ENCODE results near the gene SPRY2.
"Not testable (repeated sequence)": the region's sequence is repeated elsewhere in the genome, so short reads cannot be mapped to it uniquely, and the experiment has no call there.

SPRY2 gene

DNA sequence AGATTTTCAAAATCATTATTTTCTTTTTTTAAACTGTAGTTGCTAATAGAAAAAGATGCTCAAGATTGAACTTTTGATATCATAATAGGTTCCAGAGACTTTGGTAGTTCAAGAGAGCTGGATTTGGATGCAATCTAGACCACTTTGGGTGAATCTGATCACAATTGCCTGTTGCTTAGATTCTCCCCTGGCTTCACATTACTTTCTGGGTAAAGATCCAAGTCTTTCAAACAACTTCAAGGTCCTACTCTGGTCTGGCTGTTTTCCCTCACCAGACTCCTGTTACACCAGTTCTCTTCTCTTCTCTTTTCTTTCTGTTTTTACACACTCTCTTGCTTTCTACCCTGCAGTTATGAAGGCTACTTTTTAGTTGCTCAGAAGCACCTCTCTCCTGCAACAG is 7.4 kb upstream of the SPRY2 start:
- DNase-seq = no peak

DNA sequence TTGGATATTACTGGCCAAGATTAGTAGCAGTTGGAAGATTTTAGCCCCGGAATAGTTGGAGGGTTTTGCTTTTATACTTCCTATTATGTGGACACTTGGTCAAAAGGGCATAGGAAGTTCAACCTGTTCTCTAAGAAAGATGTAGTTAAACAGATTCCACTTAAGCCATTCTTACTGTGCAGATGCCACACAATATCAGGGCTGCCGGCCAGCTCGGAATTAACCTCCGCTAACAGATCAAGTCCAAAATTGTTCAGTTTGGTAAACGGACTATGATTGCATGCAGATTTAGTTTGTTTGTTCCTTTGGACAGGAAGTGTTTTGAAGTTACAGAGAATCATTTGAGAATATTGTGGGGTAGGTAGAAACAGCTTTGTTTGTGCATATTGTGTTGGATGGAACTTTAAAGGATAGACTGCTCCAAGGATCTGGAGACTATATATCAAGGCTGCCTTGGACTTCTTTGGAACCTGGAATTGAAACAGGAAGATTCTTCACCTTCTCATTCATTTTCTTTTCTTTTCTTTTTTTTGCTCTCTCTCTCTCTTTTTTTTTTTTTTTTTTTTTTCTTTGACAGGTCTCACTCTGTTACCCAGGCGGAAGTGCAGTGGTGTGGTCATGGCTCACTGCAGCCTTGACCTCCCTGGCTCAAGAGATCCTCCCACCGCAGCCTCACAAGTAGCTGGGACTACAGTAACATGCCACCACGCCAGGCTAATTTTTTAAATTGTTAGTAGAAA is 5.0 kb upstream of the SPRY2 start:
- no peak for DNase-seq

DNA sequence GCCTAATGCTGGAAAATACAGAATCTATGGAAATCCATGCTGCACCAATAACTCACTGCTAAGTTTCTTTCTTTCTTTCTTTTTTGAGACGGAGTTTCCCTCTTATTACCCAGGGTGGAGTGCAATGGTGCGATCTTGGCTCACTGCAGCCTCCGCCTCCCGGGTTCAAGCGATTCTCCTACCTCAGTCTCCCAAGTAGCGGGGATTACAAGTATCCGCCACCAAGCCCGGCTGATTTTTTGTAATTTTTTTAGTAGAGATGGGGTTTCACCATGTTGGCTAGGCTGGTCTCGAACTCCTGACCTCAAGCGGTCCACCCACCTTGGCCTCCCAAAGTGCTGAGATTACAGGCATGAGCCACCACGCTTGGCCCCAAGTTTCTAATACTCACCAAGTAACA is 3.1 kb upstream of the SPRY2 start:
- DNase-seq = not testable (repeated sequence)

DNA sequence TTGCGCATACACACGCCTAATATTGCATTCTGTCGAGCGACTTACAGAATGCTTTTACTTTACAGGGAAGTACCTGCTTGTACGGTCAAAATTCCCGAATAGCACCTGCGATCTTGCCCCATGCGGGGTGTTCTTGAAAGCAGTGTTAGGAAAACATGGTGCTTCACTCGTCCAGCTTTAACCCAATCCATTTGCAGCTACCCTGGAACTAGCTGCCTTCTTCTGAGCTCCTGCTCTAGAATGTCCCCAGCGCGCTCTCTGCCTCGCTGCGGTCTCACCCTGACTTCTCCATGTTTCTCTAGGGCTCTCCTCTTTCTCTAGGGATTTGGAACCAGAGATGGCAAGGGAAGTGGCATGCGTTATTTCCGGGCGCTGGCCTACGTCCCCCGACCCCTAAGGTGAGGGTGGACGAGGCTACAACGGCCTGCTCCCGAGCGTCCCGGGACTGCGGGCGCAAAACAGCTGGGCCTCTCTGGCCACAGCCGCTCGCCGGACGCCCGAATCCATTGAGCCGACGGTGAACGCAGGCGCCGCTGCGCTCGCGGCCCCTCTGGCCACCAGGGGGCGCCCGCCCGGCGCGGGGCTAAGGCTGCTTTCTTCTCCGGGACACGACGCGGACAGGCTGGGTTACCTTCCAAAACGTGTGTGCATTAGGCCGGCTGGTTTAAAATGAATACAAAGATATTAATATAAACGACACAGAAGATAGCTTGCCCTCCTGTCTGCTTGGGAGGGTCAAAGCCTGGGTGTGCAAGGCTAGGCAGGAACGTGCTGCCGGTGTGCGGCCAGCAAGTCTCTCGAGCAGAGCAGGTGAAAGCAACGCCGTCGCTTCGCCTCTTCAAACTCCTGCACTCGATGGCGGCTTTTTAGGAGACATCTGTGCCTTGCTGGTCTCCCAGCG is 1.8 kb upstream of the SPRY2 start:
- DNase-seq = no peak

DNA sequence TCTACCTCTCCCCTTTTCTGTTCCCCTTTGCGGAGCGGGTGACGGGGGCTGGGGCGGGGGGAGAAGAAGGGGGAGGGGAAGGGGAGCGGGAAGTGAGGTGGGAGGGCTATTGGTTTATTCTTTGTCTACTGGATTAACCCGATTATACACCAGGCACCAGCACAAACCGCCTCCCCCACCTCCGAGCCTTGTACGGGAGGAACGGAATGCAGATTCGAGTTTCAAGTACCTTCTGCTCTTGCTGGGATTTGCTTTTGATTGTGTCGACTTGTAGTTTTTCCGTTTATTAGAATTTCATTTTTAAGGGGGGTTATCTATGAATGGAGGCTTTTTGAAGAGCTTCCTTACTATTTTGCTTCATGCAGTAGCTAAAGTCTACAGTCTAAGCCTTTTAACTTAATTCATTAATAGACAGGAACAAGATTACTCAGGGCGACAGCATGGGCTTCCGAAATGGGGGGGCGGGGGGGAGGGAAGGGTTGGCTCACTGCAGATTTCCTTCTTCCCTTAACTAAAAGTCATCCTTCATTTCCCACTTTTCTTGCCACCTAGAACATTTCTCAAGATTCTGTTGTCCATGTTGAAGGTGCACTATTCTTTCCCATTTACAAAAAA is 937 bp upstream of the SPRY2 start:
- DNase-seq = no peak

DNA sequence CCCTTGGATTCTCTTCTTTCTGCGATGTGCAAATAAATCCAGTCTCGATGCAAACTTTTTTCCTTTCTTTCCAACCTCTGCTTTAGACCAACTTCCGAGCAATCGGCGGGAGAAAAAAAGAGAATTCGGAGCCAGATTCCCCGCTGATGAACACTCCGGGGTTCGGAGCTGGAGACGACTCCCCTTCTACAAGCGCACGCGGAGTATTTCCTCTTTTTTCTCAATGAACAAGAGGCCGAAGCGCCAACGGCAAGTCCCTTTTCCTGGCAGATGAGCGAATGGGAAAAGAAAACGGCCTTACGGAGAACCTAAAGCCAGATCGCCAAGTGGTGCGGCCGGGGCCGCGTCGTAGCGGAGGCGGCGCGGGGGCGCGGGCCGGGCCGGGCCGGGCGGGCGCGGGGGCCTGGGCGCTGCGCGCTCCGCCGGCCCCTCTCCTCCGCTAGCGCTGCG is 250 bp downstream of the SPRY2 start:
- peak; percentile 8 for DNase-seq

DNA sequence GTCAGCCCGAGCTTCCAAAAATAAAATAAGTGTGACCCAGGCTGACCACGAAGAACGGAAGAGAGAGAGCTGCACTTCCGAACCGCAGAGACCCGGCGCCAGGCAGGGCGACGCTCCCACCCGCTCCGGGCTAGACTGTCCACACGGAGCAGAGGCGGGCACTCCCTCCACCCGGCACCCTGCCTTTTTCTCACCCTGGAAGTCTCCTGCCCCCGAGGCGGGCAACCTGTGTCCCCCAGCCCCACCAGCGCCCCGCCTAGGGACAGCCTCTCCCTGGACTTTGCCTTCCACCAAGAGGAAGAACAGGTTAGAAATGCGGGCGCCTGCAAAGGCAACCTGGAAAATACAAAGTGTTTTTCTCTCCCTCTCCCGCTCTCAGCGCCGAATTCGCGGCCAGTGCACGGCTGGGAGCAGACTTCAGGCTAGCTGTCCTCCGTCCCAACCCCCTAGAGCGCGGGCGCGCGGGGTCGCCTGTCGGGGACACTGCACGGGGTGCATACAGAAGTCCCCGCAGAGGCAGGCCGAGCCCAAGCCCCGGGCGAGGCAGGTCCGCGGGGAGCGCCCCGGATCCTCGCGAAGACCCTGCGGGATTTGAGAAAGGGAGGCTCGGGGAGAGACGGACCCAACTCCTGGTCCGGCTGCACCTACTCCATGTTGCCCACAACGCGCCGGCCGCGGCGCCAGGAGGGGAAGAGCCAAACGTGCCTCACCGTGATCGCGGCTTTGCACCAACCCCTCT is 845 bp downstream of the SPRY2 start:
- DNase-seq = no peak

DNA sequence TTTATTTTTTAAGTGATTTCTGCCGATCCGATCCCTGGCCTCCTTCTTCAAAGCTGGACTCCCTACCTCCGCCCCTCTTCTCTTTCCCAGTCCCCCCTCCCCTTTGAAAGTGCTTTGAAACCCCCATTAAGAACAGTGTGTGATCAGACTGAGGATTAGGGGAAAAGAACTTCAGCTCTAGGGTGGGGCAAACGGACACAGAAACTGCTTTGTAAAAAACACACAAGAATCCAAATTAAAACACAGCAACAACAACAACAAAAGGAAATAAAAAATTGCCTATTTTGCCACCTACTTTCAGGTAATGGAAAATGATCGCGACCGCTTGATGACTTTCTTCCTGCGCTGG is 1.4 kb downstream of the SPRY2 start:
- DNase-seq = no peak

DNA sequence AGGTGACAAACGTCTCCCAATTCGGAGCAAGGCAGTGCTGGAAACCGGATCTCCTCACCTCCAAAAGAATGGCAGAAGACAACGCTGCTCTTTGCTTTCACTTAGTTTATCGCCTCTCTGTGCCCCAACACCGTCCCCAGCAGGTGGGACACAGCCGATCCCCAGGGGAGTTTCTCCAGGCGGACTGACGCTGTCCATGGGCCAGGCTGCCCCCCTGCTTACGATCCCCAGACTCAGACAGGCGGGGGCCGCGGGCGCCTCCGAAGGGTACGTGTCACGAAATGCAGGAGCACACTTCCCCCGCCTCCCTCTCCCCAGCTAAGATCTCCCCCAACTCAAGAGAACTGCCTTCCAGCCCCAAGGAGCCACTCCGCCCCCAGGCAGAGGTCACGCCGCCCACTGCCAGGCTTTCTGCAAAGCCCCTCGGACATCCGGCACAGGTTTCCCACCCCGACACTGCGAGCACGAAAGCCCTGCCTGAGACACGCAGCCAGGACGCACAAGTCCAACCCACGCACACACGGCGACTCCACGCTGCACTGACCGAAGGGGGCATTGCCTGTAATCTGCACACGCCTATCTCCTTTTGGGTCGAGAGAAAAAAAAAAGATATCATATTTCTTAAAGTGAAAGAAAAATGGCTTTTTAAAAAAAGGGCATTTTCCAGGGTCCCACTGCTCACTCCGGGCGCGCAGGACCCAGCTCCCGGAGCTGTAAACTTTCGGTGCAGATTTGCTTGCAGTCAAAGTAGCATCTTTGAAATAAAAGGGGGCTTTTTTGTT is 2.0 kb downstream of the SPRY2 start:
- DNase-seq = no peak

DNA sequence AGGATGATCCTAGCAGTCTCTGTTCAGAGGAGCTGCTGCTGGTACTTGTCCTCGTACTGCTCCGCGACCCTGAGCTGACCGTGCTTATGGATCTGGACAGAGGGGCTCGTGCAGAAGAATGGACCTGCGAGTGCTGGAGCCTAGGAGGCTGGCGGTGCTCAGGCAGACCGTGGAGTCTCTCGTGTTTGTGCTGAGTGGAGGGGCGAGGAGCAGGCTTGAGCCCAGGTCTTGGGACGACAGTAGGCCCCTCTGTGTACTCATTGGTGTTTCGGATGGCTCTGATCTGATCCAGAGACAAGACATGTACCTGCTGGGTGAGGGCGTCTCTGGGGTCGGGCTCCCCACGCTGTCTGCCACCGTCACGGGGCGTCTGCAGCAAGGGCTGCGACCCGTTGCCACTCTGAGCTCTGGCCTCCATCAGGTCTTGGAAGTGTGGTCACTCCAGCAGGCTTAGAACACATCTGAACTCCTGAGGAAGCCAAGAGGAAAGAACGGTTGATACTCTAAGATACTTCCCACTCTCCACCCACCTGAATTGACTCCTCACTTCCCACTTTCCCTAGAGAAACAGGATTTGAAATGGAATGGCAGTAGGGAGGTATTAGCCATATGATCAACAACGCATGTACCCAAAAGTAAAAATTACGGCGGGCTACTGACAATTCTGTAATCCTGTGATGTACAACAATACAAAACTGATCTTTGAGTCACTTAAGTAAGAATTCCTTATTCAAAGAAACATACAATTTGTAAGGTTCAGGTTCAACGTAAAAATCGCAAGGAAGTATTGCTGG is 3.4 kb downstream of the SPRY2 start:
- no peak for DNase-seq

DNA sequence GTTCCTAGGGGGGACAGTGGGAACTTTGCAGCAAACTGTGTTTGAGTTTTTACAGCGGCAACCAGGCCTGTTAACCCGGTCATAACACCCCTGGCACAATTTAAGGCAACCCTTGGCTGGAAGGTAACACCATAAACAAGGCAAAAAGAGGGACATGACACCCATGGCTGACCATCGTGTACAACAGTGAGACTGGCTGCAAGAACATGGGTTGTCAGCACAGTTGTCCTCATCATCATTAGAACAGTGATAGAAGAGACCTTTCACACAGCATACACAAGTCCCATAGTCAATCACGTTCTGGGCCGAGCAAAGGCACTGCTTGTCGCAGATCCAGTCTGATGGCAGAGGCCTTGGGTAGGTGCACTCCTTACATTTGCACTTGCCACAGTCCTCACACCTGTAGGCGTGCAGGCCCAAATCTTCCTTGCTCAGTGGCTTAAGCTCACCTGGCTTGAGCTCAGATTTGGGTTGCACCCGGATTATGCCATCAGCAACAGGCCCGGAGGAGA is 4.1 kb downstream of the SPRY2 start:
- no peak for DNase-seq

DNA sequence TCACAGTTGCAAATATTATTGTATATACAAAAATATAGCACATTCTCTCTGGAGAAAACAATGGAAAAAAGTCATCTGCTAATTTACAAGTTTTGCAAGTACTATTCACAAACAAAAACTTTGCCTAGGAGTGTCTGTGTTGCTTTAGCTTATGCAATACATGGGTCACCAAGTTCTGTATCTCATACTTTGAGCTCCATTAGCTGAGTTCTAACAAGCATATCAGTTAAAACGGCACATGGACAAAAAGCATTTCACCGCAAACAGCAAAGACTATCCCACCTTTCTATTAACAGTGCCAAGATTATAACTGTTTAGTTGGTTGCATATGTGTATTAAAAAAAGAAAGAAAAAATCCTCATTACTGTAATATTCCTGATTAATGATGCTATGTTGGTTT is 4.6 kb downstream of the SPRY2 start:
- no peak for DNase-seq

DNA sequence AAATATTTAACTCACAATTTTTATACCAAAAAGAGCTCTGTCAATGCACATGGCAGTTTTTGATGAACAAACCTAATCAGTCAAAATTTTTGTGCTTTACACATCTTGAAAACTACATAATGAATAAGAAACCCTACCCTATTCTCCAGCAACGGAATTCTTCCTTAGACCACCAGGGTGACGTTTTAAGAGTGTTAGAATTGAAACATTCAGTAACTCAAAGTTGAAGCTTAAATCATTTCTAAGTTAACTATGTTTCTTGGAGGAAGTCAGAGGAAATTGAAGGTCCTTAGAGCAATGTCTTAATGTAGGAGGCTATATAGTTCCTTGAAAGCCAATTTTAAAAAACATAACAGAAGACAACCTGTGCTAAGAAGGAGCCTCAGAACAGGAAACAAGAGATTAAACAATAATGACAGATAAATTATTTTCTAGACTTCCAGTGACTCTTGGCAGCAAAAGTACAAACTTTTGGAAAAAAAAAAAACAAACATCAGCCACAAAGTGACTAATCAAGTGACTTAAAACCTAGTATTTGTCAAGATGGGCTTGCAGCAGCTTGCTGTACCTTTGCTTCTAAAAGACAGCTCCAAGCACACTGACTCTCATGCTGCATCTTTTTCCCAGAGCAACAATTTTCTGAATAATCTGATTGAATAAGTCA is 6.2 kb downstream of the SPRY2 start:
- DNase-seq = no peak

DNA sequence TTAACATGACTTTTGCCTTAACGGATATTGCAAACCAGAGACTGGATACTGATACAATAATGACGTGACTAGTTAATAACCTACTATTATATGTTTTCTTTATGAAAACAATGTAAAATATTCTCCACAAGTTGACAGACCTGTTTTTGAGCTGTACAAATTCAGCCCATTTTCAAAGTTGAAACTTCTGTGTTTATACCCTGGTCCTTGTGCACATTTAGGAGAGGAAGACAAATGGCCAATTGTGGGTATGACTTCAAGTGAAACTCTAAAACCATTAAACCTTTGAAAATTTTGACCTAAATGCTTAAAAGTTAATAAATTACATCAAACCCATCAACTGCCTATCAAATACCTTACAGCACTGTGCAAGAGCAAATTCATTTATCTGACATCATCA is 8.9 kb downstream of the SPRY2 start:
- DNase-seq = no peak

DNA sequence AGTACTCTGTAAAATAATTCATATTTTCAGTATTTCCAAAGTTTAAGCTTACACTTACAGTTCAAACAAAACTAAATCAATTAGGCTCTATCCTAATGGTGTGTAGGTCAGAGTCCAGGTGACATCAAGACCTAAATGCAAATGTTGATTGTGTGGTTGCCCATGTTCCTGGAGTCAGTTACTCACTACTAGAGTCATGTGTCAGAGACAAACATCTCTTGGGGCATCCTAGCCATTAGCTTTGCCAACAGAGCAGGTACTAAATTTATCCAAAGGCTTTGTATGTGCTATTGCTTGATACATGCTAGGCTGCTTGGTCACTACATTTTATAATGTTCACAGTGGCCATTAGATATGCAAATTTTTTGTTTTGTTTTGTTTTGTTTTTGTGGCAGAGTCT is 11.7 kb downstream of the SPRY2 start:
- DNase-seq = no peak

DNA sequence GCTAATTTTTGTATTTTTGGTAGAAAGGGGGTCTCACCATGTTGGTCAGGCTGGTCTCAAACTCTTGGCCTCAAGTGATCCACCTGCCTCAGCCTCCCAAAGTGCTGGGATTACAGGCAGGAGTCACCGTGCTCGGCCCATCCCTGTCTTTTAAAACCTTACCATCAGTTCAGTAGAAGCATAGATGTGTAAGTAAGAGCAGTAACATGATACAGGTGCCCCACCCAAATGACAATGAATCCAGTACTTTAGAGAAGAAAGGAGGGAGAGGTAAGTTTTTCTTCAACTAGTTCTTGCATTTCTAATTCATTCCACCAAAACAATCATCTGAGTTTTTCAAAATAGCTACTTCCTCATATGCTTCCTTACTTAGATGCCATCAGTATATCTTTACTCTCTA is 21.9 kb downstream of the SPRY2 start:
- DNase-seq = no peak

DNA sequence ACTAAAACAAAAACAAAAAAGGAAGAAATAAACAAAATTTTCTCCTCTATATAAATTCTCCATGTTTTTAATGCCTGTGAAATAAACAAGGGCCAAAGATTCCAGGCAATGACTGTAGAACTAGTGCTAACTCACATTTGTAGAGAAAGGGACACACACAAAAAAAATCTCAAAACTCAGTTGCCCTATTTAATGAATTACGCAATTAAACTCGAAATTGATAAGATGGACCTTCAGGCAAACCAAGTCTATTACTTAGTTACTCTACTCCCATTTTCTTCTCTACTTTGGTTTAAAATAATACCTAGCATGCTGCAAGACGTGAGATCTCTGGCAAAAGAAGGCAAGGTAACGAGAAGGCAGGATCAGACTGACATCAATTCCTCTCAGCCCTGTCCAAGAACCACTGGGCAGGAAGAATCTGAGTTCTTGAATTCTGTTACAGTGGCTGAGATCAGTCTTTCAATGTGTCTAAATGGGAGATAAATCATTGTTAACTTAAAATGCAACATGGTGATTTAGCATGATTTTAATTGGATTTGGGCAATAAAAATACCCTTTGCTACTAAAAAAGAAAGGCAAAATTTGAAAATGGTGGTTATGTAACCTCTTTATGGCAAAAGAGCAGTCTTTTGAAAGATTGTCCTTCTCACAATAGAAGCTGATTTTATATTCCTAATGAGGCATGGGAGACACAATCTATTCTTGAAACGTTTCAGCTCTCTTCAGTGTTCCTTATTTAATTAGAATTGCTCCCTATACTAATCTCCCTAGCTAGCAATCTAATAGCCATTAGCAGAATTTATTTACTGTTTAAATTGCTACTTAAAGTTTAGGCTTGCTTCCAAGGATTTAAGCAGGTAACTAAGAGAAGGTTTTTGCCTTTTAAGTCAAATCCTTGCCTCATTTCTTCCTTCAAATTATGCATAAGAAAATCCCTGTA is 25.9 kb downstream of the SPRY2 start:
- no peak for DNase-seq

DNA sequence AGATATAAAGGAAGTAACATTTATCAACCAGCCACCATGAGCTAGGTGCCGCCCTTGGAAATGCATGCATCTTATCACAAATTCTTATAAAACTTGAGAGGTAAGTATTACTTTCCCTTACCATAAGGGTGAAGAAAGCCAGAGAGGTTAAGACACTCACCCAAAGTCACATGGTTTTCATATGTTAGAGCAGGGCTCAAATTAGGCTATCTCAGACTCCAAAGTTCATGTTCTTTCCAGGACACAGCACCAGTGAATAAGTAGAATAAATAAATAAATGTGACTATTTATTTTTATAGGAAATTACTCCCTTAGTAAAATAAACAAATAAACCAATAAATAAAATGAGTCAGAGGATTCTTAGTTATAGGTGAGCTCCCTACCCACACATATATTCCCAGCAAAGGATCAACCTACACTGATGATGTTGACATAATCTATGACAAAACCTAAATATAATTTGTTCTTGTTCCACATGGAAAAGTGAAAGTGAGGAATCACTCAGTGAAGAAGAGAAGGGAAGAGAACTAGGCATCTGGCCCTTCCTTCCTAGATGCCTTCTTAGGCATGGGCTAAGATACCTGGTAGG is 27.2 kb downstream of the SPRY2 start:
- no peak for DNase-seq

DNA sequence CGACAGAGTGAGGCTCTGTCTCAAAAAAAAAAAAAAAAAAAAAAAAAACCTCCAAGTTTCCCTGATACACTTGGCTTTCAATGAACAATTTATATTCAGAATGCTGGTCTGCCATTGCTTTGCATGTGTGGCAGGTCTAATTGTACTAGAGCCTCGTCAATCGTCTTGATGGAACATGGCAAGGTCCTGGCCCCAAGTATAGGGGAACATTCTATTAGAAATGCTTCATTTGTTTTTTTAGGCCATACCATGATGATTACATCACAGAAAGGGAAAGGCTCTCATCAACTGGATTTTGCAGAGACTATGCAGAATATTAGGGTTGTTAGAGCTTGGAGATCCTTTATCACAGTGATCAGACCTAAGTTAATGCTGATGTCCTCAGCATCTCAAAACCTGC is 28.0 kb downstream of the SPRY2 start:
- no peak for DNase-seq
